GM18868 (cell line): ENCODE measurements around the gene PFKFB2.

Experiments
- ATAC-seq: cut with Tn5 transposase; IDR thresholded peaks from one replicate; pipeline ENCODE4 v1.9.1; 2021; ENCODE audit warnings: mild to moderate bottlenecking, moderate library complexity; ENCODE audit not compliant: unreplicated experiment

The PFKFB2 gene

GRCh38 chr1:207052911-207053769, at the start of gene PFKFB2:
PFKFB2 (plus strand) TSS chr1:207053275; CDS start chr1:207054718, 1,443 bp downstream.
- peak; percentile 84 for ATAC-seq

DNA sequence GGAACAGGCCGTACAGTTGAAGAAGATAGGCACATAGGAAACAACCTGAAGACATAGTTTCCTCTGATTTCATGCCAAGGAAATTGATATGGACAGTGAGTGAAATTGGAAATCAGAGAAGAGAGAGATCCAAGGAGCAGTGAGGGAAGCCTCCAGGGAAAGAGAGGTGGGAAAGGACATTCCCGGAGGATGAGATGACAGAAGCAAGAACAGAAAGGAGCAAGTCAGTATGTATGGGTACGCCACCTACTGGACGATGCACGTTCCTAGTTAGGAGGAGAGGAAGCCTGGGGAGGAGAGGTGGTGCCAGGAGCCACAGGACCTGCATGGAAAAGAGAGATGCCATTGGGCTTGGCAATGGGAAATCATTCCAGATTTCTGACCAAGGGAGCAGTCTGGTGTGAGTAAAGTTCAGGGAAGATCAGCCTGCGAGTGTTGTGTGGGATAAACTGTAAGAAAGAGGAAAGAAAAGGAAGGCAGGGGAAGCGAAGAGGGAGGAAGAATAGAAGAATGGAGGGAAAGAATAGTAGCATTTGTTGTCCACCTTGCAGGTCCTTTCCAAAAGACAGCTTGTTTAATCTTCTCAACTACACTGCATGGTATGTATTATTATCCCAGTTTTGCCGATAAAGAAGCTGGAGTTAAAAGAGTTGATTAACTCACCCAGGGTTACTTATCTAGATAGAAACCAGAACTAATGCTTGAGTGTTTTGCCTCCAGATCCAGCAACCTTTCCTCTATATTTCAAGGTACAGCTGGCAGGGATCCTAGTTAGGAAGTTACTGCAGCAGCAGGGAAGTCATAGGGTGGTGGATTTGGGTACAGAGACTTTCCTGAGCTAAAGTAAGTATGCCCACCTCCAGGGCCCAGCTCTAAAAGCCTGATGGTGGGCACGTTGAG, 47.9 kb upstream of the PFKFB2 start:
- ATAC-seq: no peak

- ATAC-seq: no peak
Observed at GRCh38 chr1:207006083-207006482, 47.0 kb upstream of the PFKFB2 start.

GRCh38 chr1:207006914-207007313, 46.2 kb upstream of the PFKFB2 start:
- no peak for ATAC-seq

DNA sequence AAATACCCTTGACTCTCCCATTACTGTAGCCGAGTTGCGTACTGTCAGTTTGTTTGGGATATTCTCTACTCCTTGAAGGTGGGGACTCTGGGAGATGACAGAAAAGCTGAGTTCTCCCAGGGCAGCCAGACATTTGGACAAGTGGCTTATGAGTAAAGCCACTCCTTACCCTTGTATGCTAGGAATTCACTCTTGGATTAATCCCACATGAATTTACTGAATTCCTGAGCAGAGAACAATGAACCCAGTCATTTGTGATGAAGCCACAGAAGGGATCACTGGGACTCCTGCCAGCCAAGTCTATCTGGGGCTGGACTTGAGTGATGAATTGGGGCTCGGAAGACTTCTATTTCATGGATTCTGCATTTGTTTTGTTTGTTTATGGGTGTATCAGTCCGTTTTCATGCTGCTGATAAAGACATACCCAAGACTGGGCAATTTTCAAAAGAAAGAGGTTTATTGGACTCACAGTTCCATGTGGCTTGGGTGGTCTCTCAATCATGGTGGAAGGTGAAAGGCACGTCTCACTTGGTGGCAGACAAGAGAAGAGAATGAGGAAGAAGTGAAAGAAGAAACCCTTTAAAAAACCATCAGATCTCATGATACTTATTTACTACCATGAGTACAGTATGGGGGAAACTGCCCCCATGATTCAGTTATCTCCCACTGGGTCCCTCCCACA, 45.6 kb upstream of the PFKFB2 start:
- ATAC-seq: no peak

- ATAC-seq: no peak
Observed at GRCh38 chr1:207009182-207009850, 43.8 kb upstream of the PFKFB2 start.

- no peak for ATAC-seq
Observed at GRCh38 chr1:207009945-207010344, 43.1 kb upstream of the PFKFB2 start.

DNA sequence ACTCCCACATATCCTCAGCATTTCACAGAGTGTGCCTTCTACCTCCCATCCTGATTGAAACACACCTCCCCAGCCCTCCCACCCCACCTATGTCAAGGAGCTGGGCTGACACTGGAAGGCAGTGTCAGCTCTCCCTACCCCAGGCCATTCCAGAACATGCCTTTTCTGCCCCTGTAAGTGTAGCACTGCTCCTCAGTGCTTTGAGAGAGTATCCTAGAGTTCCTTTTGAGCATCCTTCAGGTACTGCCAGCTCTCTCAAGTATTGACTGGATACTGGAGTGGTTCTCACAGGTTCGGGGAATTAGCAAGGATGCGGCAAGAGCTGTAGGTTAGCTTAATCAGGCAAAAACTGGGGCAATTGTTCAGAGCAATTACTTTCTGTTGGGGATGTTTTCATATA, 42.3 kb upstream of the PFKFB2 start:
- ATAC-seq: no peak

- ATAC-seq: no peak
Observed at GRCh38 chr1:207013321-207014085, 39.6 kb upstream of the PFKFB2 start.

DNA sequence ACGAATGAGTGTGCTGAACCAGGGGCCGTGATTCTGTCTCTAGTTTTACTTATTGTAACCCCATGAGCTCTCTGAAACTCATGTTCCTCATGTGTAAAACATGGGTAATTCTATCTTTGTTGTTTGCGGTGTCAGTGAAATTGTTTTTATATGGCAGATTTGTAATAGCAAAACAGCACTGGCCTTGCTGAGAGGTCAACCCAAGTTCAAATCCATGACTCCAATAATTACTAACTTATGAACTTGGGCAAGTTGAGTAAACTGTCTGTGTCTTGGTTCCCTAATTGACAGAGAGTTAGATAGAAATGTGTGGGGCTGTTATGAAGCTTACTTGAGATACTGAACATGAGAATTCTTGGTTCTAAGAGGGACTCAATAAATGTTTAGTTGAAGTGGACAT, 38.3 kb upstream of the PFKFB2 start:
- ATAC-seq: no peak

- no peak for ATAC-seq
Observed at GRCh38 chr1:207015791-207016190, 37.3 kb upstream of the PFKFB2 start.

DNA sequence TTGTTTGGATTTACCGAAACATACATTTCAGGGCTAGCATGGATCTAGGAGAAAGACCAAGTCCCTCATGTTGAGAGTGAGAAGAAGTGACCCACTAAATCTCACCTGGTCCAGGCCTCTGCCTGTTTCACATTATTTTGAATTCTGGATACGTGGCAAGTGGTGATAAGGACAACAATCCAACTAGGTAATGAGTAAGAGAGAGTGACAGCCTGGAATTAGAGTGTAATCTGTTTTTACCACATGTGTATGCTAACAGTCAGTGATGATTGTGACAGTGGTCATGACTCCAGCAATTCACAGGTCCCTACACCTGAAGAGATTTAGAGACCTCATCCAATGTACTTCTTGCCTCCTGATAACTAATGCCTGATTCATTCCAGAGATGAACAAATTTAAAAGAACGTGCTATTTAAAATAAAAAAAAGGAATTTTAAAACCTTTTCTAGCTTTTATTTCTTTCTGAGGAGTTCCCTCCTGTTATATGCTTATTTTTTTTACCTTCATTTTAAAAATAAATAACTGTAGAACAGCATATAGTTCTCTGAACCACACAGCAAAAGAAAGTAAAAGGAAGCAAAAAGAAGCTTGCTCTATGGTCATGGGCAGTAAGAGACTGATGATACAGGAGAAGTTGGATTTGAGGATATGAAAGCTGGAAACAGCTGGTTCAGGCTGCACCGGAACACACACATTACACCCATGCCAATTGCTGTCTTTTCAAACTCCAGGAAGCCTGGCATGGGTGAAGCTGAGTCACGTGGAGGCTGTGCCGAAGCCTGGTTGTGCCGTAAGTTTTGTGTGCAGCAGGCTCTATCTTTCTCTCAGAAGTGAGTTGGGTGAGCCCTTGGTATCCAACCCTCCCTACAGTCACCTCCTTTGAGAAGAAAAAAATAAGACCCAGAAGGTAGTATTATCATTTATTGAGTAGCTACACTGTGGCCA, 35.2 kb upstream of the PFKFB2 start:
- ATAC-seq: no peak

DNA sequence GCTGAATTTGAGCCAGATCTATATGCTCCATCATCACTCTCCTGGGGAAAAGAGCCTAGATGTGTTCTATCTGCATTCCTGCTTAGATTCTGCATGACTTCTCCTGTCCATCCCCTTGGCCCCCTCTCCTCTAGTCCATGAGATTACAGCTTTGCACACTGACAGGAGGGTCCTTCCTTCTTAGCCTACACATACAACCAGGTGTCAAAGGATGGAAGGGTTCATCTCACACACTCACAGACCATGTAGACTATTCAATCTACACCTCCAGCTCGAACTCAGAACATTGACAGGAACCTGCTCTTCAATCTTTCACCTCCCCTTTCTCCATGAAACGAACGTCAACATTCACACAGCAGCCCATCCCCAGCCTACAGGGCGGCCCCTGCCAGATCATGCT, 34.4 kb upstream of the PFKFB2 start:
- ATAC-seq: no peak

- ATAC-seq: no peak
Observed at GRCh38 chr1:207019161-207019560, 33.9 kb upstream of the PFKFB2 start.

DNA sequence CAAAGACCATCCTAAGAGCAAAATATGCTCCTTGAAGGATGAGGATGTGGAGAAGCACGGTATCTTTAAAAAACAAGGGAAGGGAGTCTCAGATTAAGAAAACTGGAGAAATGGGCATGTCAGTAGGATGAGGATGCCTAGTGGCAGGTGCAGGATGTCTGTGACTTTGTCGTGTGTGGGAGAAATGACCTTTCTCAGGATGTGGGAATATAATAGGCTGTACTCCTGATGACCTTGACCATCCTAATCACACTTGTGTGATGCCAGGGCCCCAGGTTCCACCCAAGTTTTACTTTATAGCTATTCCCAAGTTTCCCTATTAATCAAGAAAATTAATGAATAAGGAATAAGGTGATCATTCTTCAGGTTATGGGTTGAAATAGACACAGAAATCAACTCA, 33.4 kb upstream of the PFKFB2 start:
- no peak for ATAC-seq

DNA sequence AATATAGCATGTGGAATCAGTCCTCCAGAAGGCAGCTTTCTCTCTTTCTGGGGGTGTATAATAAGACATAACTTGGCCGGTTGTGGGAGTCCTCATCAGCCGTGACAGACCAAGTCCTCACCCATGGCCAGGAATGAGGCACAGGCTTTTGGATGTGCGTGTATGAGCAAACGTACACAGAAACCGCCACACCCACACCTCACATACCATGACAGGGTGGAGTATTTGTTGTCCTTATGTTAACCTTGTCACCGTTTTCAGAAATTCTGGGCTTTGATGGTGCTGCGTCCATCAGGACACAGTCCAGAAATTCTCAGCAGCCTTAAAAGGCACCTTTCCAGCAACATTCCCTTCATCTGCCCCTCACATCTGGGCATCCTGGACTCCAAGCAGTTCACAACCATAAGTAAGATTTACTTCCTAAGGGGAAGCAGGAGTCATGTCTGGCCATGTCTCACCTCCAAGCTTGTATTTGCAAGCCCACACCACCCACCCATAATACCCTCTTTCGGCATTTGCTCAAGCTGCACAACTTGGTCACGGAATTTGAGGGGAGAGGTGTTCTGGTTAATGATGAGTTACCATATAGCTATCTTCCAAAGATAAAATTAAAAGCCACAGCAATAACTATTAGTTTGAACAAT, 32.9 kb upstream of the PFKFB2 start:
- no peak for ATAC-seq

DNA sequence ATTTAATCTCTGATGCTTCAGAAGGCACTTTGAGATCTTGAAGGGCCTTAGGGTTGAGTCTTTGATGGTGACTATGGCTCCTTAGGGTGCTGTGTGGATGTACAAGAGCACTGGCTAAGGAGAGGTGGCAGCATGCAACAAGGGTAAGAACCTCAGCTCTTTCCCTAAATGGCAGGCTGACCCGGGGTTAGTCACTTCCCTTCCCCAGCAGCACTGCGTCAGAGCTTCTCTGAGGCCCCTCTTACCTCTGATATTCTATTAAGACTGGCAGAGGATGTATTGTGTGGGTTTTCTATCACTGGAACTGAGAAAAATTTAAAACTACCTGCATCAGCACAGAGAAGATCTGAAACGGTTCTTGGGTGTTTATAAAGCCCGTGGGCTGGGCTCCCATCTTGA, 32.4 kb upstream of the PFKFB2 start:
- ATAC-seq: no peak

DNA sequence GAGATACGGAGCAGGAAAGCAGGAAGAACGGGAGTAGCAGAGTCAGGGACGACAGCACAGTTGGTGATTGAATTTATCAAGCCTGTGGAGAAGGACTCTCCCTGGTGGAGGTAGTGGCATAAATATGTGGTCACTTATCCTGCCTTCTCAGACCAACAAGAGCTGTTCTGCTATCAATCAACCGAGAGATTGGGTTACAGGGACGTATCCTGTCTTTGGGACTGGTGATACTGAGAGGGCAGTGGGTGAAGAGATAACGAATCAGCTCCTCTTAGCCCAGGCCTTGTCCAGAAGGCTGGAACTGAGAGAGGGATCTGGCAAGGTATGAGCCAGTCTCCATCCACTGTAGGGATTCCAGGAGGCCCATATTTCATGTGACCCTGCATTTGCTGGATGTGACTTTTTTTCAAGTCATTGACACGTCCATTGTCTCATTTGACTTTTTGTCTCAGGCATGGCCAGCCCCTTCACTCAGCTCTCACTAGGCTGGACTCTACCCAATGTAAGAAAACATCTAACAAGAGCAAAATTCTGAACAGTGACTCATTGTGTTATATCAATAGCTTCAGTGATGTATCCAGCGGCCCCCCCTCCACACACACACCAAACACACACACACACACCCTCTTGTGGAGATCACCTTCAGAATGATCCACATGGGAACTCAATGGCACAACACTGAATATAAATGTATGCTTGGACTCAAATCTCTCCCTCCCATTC, 31.8 kb upstream of the PFKFB2 start:
- ATAC-seq: no peak
